ENCODE results near the gene PBOV1. TPM values are rescaled to one million over a fixed set of nuclear protein-coding genes. Genes with fewer than 3 reads are reported as not detected.

Gene PBOV1
- total RNA-seq, 1 donor from 2014 or later = not detected

DNA sequence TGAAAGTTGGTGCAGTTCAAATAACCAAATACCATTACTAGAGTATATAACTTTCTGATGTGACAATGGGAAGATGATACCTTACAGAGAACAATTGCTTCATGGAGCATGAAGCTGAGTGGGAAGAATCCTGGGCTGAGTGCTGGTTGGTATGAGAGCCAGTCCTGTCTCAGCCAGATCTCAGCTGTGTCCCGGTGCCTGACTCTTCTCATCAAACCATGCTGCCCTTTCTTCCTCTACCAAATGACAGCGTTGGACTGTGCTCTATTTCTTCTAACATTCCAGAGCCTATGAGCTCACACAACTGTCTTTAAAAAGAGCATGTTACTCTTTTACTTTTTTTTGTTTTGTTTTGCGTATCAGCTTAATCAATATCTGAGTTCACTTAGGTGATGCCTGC lies 27.5 kb upstream of the PBOV1 start:
- TF ChIP-seq CTCF (IDR thresholded peaks at IDR 0.05) = no peak
- Mint-ChIP-seq H3K4me1 (ENCODE audit: unreplicated experiment) (peaks cover 3% of the 10 kb centered on the region), H3K27ac (ENCODE audit: unreplicated experiment) (no peak overlapping the region), H3K27me3 (ENCODE audit: unreplicated experiment) (peaks cover 3% of the 10 kb centered on the region), H3K9me3 (ENCODE audit: unreplicated experiment) (no peaks in the 10 kb centered on the region), H3K36me3 (ENCODE audit: unreplicated experiment) (no peaks in the 10 kb centered on the region), H3K4me3 (ENCODE audit: unreplicated experiment) (no peak overlapping the region)
- no peak for DNase-seq (ENCODE audit: extremely low spot score, unreplicated experiment)

- H3K4me3 Mint-ChIP-seq (ENCODE audit: unreplicated experiment) = no peak overlapping the region
- H3K9me3 Mint-ChIP-seq (ENCODE audit: unreplicated experiment) = no peaks in the 10 kb centered on the region
- TF ChIP-seq CTCF (IDR thresholded peaks at IDR 0.05) = no peak
- peaks cover 8% of the 10 kb centered on the region for H3K4me1 Mint-ChIP-seq (ENCODE audit: unreplicated experiment)
- no peaks in the 10 kb centered on the region for H3K36me3 Mint-ChIP-seq (ENCODE audit: unreplicated experiment)
- no peak overlapping the region for H3K27ac Mint-ChIP-seq (ENCODE audit: unreplicated experiment)
- DNase-seq (ENCODE audit: extremely low spot score, unreplicated experiment) = no peak
- H3K27me3 Mint-ChIP-seq (ENCODE audit: unreplicated experiment) = peaks cover 3% of the 10 kb centered on the region
These were observed 24.8 kb upstream of the PBOV1 start for GRCh38 chr6:138242987-138243592.

GRCh38 chr6:138241934-138242333 lies 23.6 kb upstream of the PBOV1 start:
- Mint-ChIP-seq H3K4me1 (ENCODE audit: unreplicated experiment) (peaks cover 8% of the 10 kb centered on the region), H3K27ac (ENCODE audit: unreplicated experiment) (no peak overlapping the region), H3K9me3 (ENCODE audit: unreplicated experiment) (no peaks in the 10 kb centered on the region), H3K4me3 (ENCODE audit: unreplicated experiment) (no peak overlapping the region), H3K27me3 (ENCODE audit: unreplicated experiment) (peaks cover 3% of the 10 kb centered on the region), H3K36me3 (ENCODE audit: unreplicated experiment) (no peaks in the 10 kb centered on the region)
- no peak for TF ChIP-seq CTCF (IDR thresholded peaks at IDR 0.05)
- no peak for DNase-seq (ENCODE audit: extremely low spot score, unreplicated experiment)

- DNase-seq (ENCODE audit: extremely low spot score, unreplicated experiment) = no peak
- Mint-ChIP-seq H3K36me3 (ENCODE audit: unreplicated experiment) (no peaks in the 10 kb centered on the region), H3K4me3 (ENCODE audit: unreplicated experiment) (no peak overlapping the region), H3K4me1 (ENCODE audit: unreplicated experiment) (peaks cover 8% of the 10 kb centered on the region), H3K9me3 (ENCODE audit: unreplicated experiment) (no peaks in the 10 kb centered on the region), H3K27ac (ENCODE audit: unreplicated experiment) (no peak overlapping the region), H3K27me3 (ENCODE audit: unreplicated experiment) (peaks cover 3% of the 10 kb centered on the region)
- TF ChIP-seq CTCF (IDR thresholded peaks at IDR 0.05) = no peak
These were observed 23.1 kb upstream of the PBOV1 start for GRCh38 chr6:138241381-138241780.

- DNase-seq (ENCODE audit: extremely low spot score, unreplicated experiment) = no peak
- Mint-ChIP-seq H3K27ac (ENCODE audit: unreplicated experiment) (no peak overlapping the region), H3K9me3 (ENCODE audit: unreplicated experiment) (no peaks in the 10 kb centered on the region), H3K4me3 (ENCODE audit: unreplicated experiment) (no peak overlapping the region), H3K4me1 (ENCODE audit: unreplicated experiment) (peaks cover 8% of the 10 kb centered on the region), H3K27me3 (ENCODE audit: unreplicated experiment) (peaks cover 3% of the 10 kb centered on the region), H3K36me3 (ENCODE audit: unreplicated experiment) (no peaks in the 10 kb centered on the region)
- no peak for TF ChIP-seq CTCF (IDR thresholded peaks at IDR 0.05)
These were observed 22.4 kb upstream of the PBOV1 start for GRCh38 chr6:138240476-138241245.
